HG02642 (cell line): Measurements from ENCODE around the gene MN1.
"Not testable (repeated sequence)": the region's sequence is repeated elsewhere in the genome, so short reads cannot be mapped to it uniquely, and the experiment has no call there.

ENCODE experiments used
- ATAC-seq: cut with Tn5 transposase; IDR thresholded peaks from one replicate; pipeline ENCODE4 v1.9.1; 2021; ENCODE audit warnings: mild to moderate bottlenecking; ENCODE audit not compliant: unreplicated experiment, poor library complexity

Gene MN1

GRCh38 chr22:27746918-27747317 is 54.6 kb downstream of the MN1 start:
- ATAC-seq: no peak

- no peak for ATAC-seq
Measured at GRCh38 chr22:27745809-27746208, 55.7 kb downstream of the MN1 start.

- no peak for ATAC-seq
Measured at GRCh38 chr22:27745154-27745553, 56.4 kb downstream of the MN1 start.

- ATAC-seq: not testable (repeated sequence)
Measured at GRCh38 chr22:27744078-27744477, 57.5 kb downstream of the MN1 start.

- no peak for ATAC-seq
Measured at GRCh38 chr22:27740202-27740748, 61.3 kb downstream of the MN1 start.

GRCh38 chr22:27737521-27737920 is 64.0 kb downstream of the MN1 start:
- no peak for ATAC-seq

GRCh38 chr22:27734066-27734465 is 67.5 kb downstream of the MN1 start:
- ATAC-seq: no peak

- no peak for ATAC-seq
Measured at GRCh38 chr22:27732841-27733240, 68.7 kb downstream of the MN1 start.

GRCh38 chr22:27732391-27732790 is 69.2 kb downstream of the MN1 start:
- no peak for ATAC-seq

GRCh38 chr22:27731621-27732020 is 69.9 kb downstream of the MN1 start:
- no peak for ATAC-seq

GRCh38 chr22:27730641-27731433 is 70.7 kb downstream of the MN1 start:
- ATAC-seq: no peak

- no peak for ATAC-seq
Measured at GRCh38 chr22:27729246-27729645, 72.3 kb downstream of the MN1 start.

- no peak for ATAC-seq
Measured at GRCh38 chr22:27727673-27728451, 73.7 kb downstream of the MN1 start.

- ATAC-seq: no peak
Measured at GRCh38 chr22:27726686-27727449, 74.7 kb downstream of the MN1 start.

GRCh38 chr22:27726331-27726685 is 75.2 kb downstream of the MN1 start:
- no peak for ATAC-seq

- ATAC-seq: no peak
Measured at GRCh38 chr22:27725661-27726060, 75.9 kb downstream of the MN1 start.

- ATAC-seq: no peak
Measured at GRCh38 chr22:27724709-27725108, 76.8 kb downstream of the MN1 start.

GRCh38 chr22:27724157-27724556 is 77.4 kb downstream of the MN1 start:
- no peak for ATAC-seq

GRCh38 chr22:27723708-27724107 is 77.8 kb downstream of the MN1 start:
- no peak for ATAC-seq

- no peak for ATAC-seq
Measured at GRCh38 chr22:27723158-27723557, 78.4 kb downstream of the MN1 start.

GRCh38 chr22:27720860-27721259 is 80.7 kb downstream of the MN1 start:
- ATAC-seq: no peak
